ENCODE results near the gene TAS2R19. TPM values are rescaled to one million over a fixed set of nuclear protein-coding genes. Genes with fewer than 3 reads are reported as not detected.
A peak's percentile ranks its signal among the peaks of the same experiment; 100 is the strongest.

Gene TAS2R19
- total RNA-seq, 1 experiment from 2014 or later: 2.6 TPM

- H4K20me1 ChIP-seq (ENCODE audit: control insufficient read depth, insufficient read depth, insufficient read length): no peaks in the 10 kb centered on the region
- H3K14ac ChIP-seq (ENCODE audit: insufficient read depth, low read length): no peak overlapping the region
- no peak overlapping the region for H4K91ac ChIP-seq (ENCODE audit: insufficient read length, low read depth, low read length)
- no peak overlapping the region for H2AK5ac ChIP-seq (ENCODE audit: insufficient read length, low read length)
- H3K9ac ChIP-seq (ENCODE audit: extremely low read depth, insufficient read length, low read length): no peak overlapping the region
- H2BK12ac ChIP-seq (ENCODE audit: insufficient read length, low read depth, low read length): no peak overlapping the region
- DNase-seq: peak; percentile 62
- peaks cover 2% of the 10 kb centered on the region; the same call in 1 of the 2 replicates for H3K79me2 ChIP-seq (ENCODE audit: insufficient read depth, low read length)
- peaks cover 0 to 4% (median 0%) of the 10 kb centered on the region in 3 experiments; a peak in 3 of 7 replicates for H3K36me3 Mint-ChIP-seq (ENCODE audit: insufficient read depth in 1 of 3, low read depth in 3 of 3)
- TF ChIP-seq CTCF (conservative IDR thresholded peaks at IDR 0.05): no peak
- H3T11ph ChIP-seq (ENCODE audit: low read length): no peak overlapping the region
- no peaks in the 10 kb centered on the region; the same call in none of the 2 replicates for H3K27me3 Mint-ChIP-seq (ENCODE audit: low read depth)
- H3K27ac ChIP-seq (ENCODE audit: insufficient read length, low read depth, low read length): no peak overlapping the region
- peak overlapping the region in 1 of 3 experiments; percentile 18; a peak in 3 of 7 replicates for H3K27ac Mint-ChIP-seq
- H3K4me1 ChIP-seq (ENCODE audit: insufficient read depth, low read length): no peaks in the 10 kb centered on the region; the same call in 1 of the 2 replicates
- no peaks in the 10 kb centered on the region for H3K9me3 ChIP-seq (ENCODE audit: control insufficient read depth, low read depth, low read length)
- WGBS (ENCODE audit: extremely low coverage, insufficient read length, low lambda C conversion rate): no CpG with 5 or more reads among the region's 4 CpGs
- peaks cover 18 to 19% of the 10 kb centered on the region in 2 experiments for H3K4me1 Mint-ChIP-seq
- no peaks in the 10 kb centered on the region for H3K79me1 ChIP-seq (ENCODE audit: insufficient read depth, low read depth, low read length, poor library complexity, severe bottlenecking)
- no peaks in the 10 kb centered on the region for H3K9me3 Mint-ChIP-seq
- no peak overlapping the region for H4K8ac ChIP-seq (replicated peaks; ENCODE audit: insufficient read length, low read depth, low read length)
- no peak overlapping the region for H3K4me2 ChIP-seq (ENCODE audit: insufficient read depth, insufficient read length, low read length)
- H2BK120ac ChIP-seq (ENCODE audit: low read depth, low read length, poor library complexity, severe bottlenecking): no peak overlapping the region
- no peak overlapping the region for H2BK20ac ChIP-seq (ENCODE audit: low read depth, low read length, poor library complexity, severe bottlenecking)
- no peak overlapping the region for H3K23ac ChIP-seq (ENCODE audit: insufficient read length, low read depth, low read length)
- H2BK15ac ChIP-seq (ENCODE audit: low read depth, low read length): no peak overlapping the region
- no peak overlapping the region for H3K4me3 Mint-ChIP-seq
- H3K4ac ChIP-seq (ENCODE audit: low read depth, low read length): no peak overlapping the region
- no peak overlapping the region for H4K5ac ChIP-seq (ENCODE audit: insufficient read length, low read depth, low read length)
- no peak overlapping the region for H3K18ac ChIP-seq (ENCODE audit: insufficient read length, low read depth, low read length)
- H2AFZ ChIP-seq (ENCODE audit: low read length): no peak overlapping the region
- no peaks in the 10 kb centered on the region for H3K23me2 ChIP-seq (ENCODE audit: insufficient read length, low read depth, low read length, poor library complexity, severe bottlenecking)
- no peaks in the 10 kb centered on the region; the same call in 1 of the 2 replicates for H3K27me3 ChIP-seq (ENCODE audit: insufficient read depth, low read length)
- H3K56ac ChIP-seq (ENCODE audit: insufficient read length, low read depth, low read length): no peak overlapping the region
- H2BK5ac ChIP-seq (ENCODE audit: insufficient read length, low read length): no peak overlapping the region
Observed at GRCh38 chr12:11071414-11071813, 49.0 kb upstream of the TAS2R19 start.
